Measurements from ENCODE around the gene CGB3. TPM values are rescaled to one million over a fixed set of nuclear protein-coding genes. Genes with fewer than 3 reads are reported as not detected.

Gene CGB3
- total and polyA plus RNA-seq, 10 of the 15 experiments (the other 5 are each of a cell fraction or from before 2014, with no cell fraction given): not detected

DNA sequence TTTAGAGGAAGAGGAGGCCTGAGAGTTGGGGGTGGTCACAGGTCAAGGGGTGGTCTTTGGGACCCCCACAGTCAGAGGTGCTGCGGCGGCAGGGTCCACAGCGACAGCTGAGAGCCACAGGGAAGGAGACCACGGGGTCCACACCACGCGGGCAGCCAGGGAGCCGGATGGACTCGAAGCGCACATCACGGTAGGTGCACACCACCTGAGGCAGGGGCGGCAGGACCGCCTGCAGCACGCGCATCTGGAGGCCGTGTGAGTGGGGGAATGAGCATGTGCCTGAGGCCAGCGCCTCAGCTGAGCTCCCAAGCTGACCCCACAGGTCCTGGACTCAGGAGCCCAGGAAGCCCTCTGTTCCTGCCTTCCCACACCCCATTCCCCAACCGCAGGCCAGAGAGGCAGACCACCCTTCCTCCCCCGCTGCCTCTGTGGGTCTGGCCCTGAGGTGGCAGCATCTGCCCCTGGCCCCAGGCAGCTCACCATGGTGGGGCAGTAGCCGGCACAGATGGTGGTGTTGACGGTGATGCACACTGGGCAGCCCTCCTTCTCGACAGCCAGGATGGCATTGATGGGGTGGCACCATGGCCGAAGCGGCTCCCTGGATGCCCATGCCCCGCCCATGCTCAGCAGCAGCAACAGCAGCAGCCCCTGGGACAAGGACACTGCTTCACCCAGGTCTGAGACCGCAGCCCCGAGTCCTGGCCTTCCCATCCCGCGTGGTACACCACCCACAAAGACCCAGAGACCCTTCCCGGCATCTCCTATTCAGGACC is 7.9 kb downstream of the CGB3 start:
- POLR2A ChIA-PET: no interaction called here

DNA sequence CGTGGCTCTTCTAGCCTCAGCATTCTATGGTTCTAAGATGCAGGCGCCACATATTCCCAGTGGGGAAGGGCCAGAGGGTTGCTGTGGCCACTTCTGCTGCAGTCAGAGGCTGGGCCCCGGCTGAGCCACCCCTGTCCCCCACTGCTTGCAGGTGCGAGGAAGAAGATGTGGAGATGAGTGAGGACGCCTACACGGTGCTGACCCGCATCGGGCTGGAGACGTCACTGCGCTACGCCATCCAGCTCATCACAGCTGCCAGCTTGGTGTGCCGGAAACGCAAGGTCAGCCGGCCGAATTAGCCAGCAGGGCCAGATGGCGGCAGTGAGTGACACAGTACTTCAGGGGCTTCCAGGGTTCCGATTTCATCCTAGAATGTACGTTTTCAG is 9.3 kb downstream of the CGB3 start:
- ChIA-PET POLR2A (no interaction called here), SMC1A (ENCODE audit: uncharacterized antibody, unreplicated experiment) (no interaction called here), CTCF (no interaction called here), RAD21 (ENCODE audit: unreplicated experiment) (no interaction called here)
- WGBS (ENCODE audit: insufficient coverage, insufficient replicate concordance, low lambda C conversion rate, missing lambda C conversion rate): 95% methylated on average over 18 of the region's 18 CpGs
- Histone ChIP-seq H3K4me1 (ENCODE audit: control insufficient read depth, insufficient read depth, low read length) (peaks cover 5% of the 10 kb centered on the region), H3K79me2 (ENCODE audit: control insufficient read depth, insufficient read depth, low read length) (no peaks in the 10 kb centered on the region), H3K9me3 (replicated peaks; ENCODE audit: control insufficient read depth, insufficient read depth, low read length) (no peaks in the 10 kb centered on the region), H3K27me3 (replicated peaks in 1 of 2; ENCODE audit: control insufficient read depth in 2 of 2, insufficient read depth in 2 of 2, low read length in 1 of 2) (no peaks in the 10 kb centered on the region), H2AFZ (ENCODE audit: control insufficient read depth, low read depth, low read length) (no peak overlapping the region), H3K36me3 (ENCODE audit: control insufficient read depth in 2 of 2, insufficient read depth in 2 of 2, low read length in 1 of 2) (peaks cover 3 to 12% of the 10 kb centered on the region in 2 experiments; a peak in 3 of 4 replicates), H3K9ac (ENCODE audit: control insufficient read depth, insufficient read depth, low read length) (no peak overlapping the region), H3K4me2 (ENCODE audit: control insufficient read depth, insufficient read depth) (no peak overlapping the region), H4K20me1 (ENCODE audit: control insufficient read depth, insufficient read depth) (no peaks in the 10 kb centered on the region), H3K27ac (ENCODE audit: control insufficient read depth, insufficient read depth) (no peak overlapping the region), H3K4me3 (no peak overlapping the region)
- ATAC-seq (no peak), FAIRE-seq (no peak), DNase-seq (ENCODE audit: low read depth, low spot score) (no peak)
- intact Hi-C loops (cut with micrococcal nuclease; ENCODE audit: unreplicated experiment) (no loop called here), in situ Hi-C loops (cut with MboI) (no loop called here)
- no TSS peak for BruUV-seq (replicated peaks)
- TF ChIP-seq SREBF1 (IDR thresholded peaks at IDR 0.05; ENCODE audit: low read length): no peak
- TF ChIP-seq, protein P1, sequence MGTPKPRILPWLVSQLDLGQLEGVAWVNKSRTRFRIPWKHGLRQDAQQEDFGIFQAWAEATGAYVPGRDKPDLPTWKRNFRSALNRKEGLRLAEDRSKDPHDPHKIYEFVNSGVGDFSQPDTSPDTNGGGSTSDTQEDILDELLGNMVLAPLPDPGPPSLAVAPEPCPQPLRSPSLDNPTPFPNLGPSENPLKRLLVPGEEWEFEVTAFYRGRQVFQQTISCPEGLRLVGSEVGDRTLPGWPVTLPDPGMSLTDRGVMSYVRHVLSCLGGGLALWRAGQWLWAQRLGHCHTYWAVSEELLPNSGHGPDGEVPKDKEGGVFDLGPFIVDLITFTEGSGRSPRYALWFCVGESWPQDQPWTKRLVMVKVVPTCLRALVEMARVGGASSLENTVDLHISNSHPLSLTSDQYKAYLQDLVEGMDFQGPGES (IDR thresholded peaks at IDR 0.05): no peak
- no peak for TF ChIP-seq ZNF24 (IDR thresholded peaks at IDR 0.05)
- TF ChIP-seq, protein P2, sequence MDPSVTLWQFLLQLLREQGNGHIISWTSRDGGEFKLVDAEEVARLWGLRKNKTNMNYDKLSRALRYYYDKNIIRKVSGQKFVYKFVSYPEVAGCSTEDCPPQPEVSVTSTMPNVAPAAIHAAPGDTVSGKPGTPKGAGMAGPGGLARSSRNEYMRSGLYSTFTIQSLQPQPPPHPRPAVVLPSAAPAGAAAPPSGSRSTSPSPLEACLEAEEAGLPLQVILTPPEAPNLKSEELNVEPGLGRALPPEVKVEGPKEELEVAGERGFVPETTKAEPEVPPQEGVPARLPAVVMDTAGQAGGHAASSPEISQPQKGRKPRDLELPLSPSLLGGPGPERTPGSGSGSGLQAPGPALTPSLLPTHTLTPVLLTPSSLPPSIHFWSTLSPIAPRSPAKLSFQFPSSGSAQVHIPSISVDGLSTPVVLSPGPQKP (IDR thresholded peaks at IDR 0.05; ENCODE audit: low read depth, low read length): no peak
- TF ChIP-seq SREBF2 (IDR thresholded peaks at IDR 0.05; ENCODE audit: low read length): no peak
- TF ChIP-seq, protein P3, sequence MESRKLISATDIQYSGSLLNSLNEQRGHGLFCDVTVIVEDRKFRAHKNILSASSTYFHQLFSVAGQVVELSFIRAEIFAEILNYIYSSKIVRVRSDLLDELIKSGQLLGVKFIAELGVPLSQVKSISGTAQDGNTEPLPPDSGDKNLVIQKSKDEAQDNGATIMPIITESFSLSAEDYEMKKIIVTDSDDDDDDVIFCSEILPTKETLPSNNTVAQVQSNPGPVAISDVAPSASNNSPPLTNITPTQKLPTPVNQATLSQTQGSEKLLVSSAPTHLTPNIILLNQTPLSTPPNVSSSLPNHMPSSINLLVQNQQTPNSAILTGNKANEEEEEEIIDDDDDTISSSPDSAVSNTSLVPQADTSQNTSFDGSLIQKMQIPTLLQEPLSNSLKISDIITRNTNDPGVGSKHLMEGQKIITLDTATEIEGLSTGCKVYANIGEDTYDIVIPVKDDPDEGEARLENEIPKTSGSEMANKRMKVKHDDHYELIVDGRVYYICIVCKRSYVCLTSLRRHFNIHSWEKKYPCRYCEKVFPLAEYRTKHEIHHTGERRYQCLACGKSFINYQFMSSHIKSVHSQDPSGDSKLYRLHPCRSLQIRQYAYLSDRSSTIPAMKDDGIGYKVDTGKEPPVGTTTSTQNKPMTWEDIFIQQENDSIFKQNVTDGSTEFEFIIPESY (IDR thresholded peaks at IDR 0.05): no peak
- no peak for TF ChIP-seq RUNX3 (IDR thresholded peaks at IDR 0.05; ENCODE audit: low read length)
- no peak for TF ChIP-seq CHD4 (IDR thresholded peaks at IDR 0.05)
- TF ChIP-seq MTA3 (IDR thresholded peaks at IDR 0.05; ENCODE audit: borderline replicate concordance, low read length): no peak
- no peak for TF ChIP-seq CHD2 (IDR thresholded peaks at IDR 0.05; ENCODE audit: borderline replicate concordance, low read depth, low read length)
- no peak for TF ChIP-seq BACH1 (IDR thresholded peaks at IDR 0.05; ENCODE audit: borderline replicate concordance)
- TF ChIP-seq EP300 (IDR thresholded peaks at IDR 0.05; ENCODE audit: borderline replicate concordance in 1 of 2, control insufficient read depth in 1 of 2, low read depth in 2 of 2, low read length in 2 of 2): no peak

More for the DNA sequence above, 7.9 kb downstream of the CGB3 start:
- H4K20me1 ChIP-seq (ENCODE audit: control insufficient read depth, insufficient read depth): no peaks in the 10 kb centered on the region
- TF ChIP-seq LARP7 (IDR thresholded peaks at IDR 0.05) (no peak), POLR2A (IDR thresholded peaks at IDR 0.05; ENCODE audit: low read depth, low read length) (0 out of 2 replicates have a peak, but pooled peaks have one; percentile 6)
- no peak overlapping the region for H3K4me2 ChIP-seq (ENCODE audit: control insufficient read depth, insufficient read depth)
- no TSS peak for BruUV-seq (replicated peaks)
- in situ Hi-C loops (cut with MboI): no loop called here
- FAIRE-seq (no peak), DNase-seq (ENCODE audit: low read depth, low spot score) (no peak), ATAC-seq (no peak)
- intact Hi-C loops (cut with micrococcal nuclease; ENCODE audit: unreplicated experiment): no loop called here
- H2AFZ ChIP-seq (ENCODE audit: control insufficient read depth, low read depth, low read length): no peak overlapping the region
- WGBS (ENCODE audit: insufficient coverage, insufficient replicate concordance, low lambda C conversion rate, missing lambda C conversion rate): 97% methylated on average over 24 of the region's 29 CpGs
- H3K9me3 ChIP-seq (replicated peaks; ENCODE audit: control insufficient read depth, insufficient read depth, low read length): no peaks in the 10 kb centered on the region
- RAD21 ChIA-PET (ENCODE audit: unreplicated experiment): no interaction called here
- no peak overlapping the region for H3K4me3 ChIP-seq
- peaks cover 0 to 9% of the 10 kb centered on the region in 2 experiments; a peak in 2 of 4 replicates for H3K36me3 ChIP-seq (ENCODE audit: control insufficient read depth in 2 of 2, insufficient read depth in 2 of 2, low read length in 1 of 2)
- H3K9ac ChIP-seq (ENCODE audit: control insufficient read depth, insufficient read depth, low read length): no peak overlapping the region
- CTCF ChIA-PET: no interaction called here
- SMC1A ChIA-PET (ENCODE audit: uncharacterized antibody, unreplicated experiment): no interaction called here
- H3K4me1 ChIP-seq (ENCODE audit: control insufficient read depth, insufficient read depth, low read length): peaks cover 12% of the 10 kb centered on the region
- no peaks in the 10 kb centered on the region for H3K79me2 ChIP-seq (ENCODE audit: control insufficient read depth, insufficient read depth, low read length)
- no peaks in the 10 kb centered on the region for H3K27me3 ChIP-seq (replicated peaks in 1 of 2; ENCODE audit: control insufficient read depth in 2 of 2, insufficient read depth in 2 of 2, low read length in 1 of 2)
- H3K27ac ChIP-seq (ENCODE audit: control insufficient read depth, insufficient read depth): no peak overlapping the region

Data from GM12878 (cell line).